Astrocyte (in vitro differentiated cells and primary cell): ENCODE data around the gene ARMC7. TPM values are rescaled to one million over a fixed set of nuclear protein-coding genes. Genes with fewer than 3 reads are reported as not detected.

Experiments
- DNase-seq: peaks from one replicate; pipeline ENCODE4 v3.0.0-alpha.2; 2010; ENCODE audit warnings: low read depth
- FAIRE-seq: peaks from 2 replicates; lab custom pipeline; 2011; peaks lifted over from hg19 to GRCh38; lab: Jason Lieb, UNC
- H2AFZ ChIP-seq: 2 replicates; pipeline ENCODE4 v1.6.0; 2012; ENCODE audit warnings: low read depth, low read length, inconsistent platforms
- H3K27ac ChIP-seq: 2 replicates; pipeline ENCODE4 v1.5.1; 2011; ENCODE audit warnings: low read depth, low read length, inconsistent platforms
- H3K27me3 ChIP-seq: 2 replicates; pipeline ENCODE4 v1.6.0; 2011; ENCODE audit warnings: low read length, inconsistent platforms; ENCODE audit not compliant: insufficient read depth
- H3K36me3 ChIP-seq: 2 replicates; pipeline ENCODE4 v1.5.1; 2011; ENCODE audit warnings: low read length, inconsistent platforms; ENCODE audit not compliant: insufficient read depth
- H3K4me1 ChIP-seq: 2 replicates; pipeline ENCODE4 v1.5.1; 2011; ENCODE audit warnings: low read length, inconsistent platforms; ENCODE audit not compliant: insufficient read depth
- H3K4me2 ChIP-seq: 2 replicates; pipeline ENCODE4 v1.6.0; 2012; ENCODE audit warnings: low read length, inconsistent platforms
- H3K4me3 ChIP-seq: 2 replicates; pipeline ENCODE4 v1.5.1; 2011; ENCODE audit warnings: low read depth, mild to moderate bottlenecking, low read length, inconsistent platforms; ENCODE audit not compliant: insufficient read depth
- H3K79me2 ChIP-seq: 2 replicates; pipeline ENCODE4 v1.6.0; 2012; ENCODE audit warnings: mild to moderate bottlenecking, low read length, inconsistent platforms; ENCODE audit not compliant: insufficient read depth
- H3K9ac ChIP-seq: 2 replicates; pipeline ENCODE4 v1.6.0; 2012; ENCODE audit warnings: mild to moderate bottlenecking, low read length, inconsistent platforms
- H3K9me3 ChIP-seq: 2 replicates; pipeline ENCODE4 v1.5.1; 2012; ENCODE audit warnings: low read depth, mild to moderate bottlenecking, low read length, inconsistent platforms; ENCODE audit not compliant: insufficient read depth
- H4K20me1 ChIP-seq: 2 replicates; pipeline ENCODE4 v1.6.0; 2012; ENCODE audit warnings: low read length, inconsistent platforms; ENCODE audit not compliant: insufficient read depth
- H3K27ac Mint-ChIP-seq: one replicate; pipeline ENCODE4 v1.8.0; 2021; ENCODE audit warnings: mild to moderate bottlenecking, mixed read lengths; ENCODE audit not compliant: unreplicated experiment
- H3K27me3 Mint-ChIP-seq: one replicate; pipeline ENCODE4 v1.8.0; 2021; ENCODE audit warnings: low read depth, mixed read lengths; ENCODE audit not compliant: unreplicated experiment
- H3K36me3 Mint-ChIP-seq: one replicate; pipeline ENCODE4 v1.8.0; 2021; ENCODE audit warnings: low read depth, mixed read lengths; ENCODE audit not compliant: unreplicated experiment
- H3K4me1 Mint-ChIP-seq: one replicate; pipeline ENCODE4 v1.8.0; 2021; ENCODE audit warnings: low read depth, mixed read lengths; ENCODE audit not compliant: unreplicated experiment
- H3K4me3 Mint-ChIP-seq: one replicate; pipeline ENCODE4 v1.8.0; 2021; ENCODE audit warnings: mild to moderate bottlenecking, moderate library complexity, mixed read lengths; ENCODE audit not compliant: unreplicated experiment
- H3K9me3 Mint-ChIP-seq: one replicate; pipeline ENCODE4 v1.8.0; 2021; ENCODE audit warnings: mild to moderate bottlenecking, mixed read lengths; ENCODE audit not compliant: unreplicated experiment
- CTCF ChIP-seq: IDR thresholded peaks from 2 replicates; pipeline ENCODE4 v1.5.1; 2011; ENCODE audit warnings: low read depth, mild to moderate bottlenecking, inconsistent platforms, low read length, moderate library complexity; ENCODE audit not compliant: insufficient read depth
- EZH2 ChIP-seq: IDR thresholded peaks from 2 replicates; pipeline ENCODE4 v1.6.1; 2012; ENCODE audit warnings: mild to moderate bottlenecking, low read length, inconsistent platforms; ENCODE audit not compliant: insufficient read depth
- total RNA-seq: library from RNA; stranded (reverse); gene quantifications from 2 replicates; pipeline ENCODE4 v1.2.1, GENCODE V29; 2021

The ARMC7 gene
- total RNA-seq, 1 donor from 2014 or later: 11.9 TPM

DNA sequence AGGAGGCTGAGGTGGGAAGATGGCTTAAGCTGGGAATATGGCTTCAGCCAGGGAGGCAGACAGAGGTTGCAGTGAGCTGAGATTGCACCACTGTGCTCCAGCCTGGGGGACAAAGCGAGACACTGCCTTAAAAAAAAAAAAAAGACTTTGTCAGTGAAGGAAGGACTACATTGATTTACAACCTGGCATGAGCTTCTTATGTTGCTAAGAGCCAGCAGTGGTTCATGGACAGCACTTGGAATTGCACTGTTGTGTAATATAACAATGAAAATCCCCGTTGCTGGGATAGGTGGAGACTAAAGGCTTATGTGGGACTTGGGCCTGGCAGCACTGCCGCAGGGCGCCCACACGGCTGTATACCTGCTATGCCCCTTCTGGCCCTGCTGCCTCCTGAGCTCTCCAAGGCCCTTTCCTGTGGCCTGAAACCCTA, 36.1 kb upstream of the ARMC7 start:
- FAIRE-seq: no peak
- Histone ChIP-seq H3K9me3 (no peaks in the 10 kb centered on the region), H3K36me3 (no peaks in the 10 kb centered on the region), H3K27ac (no peak overlapping the region), H3K79me2 (no peaks in the 10 kb centered on the region), H3K4me1 (peaks cover 15% of the 10 kb centered on the region), H3K4me3 (no peak overlapping the region), H3K27me3 (no peaks in the 10 kb centered on the region), H3K9ac (no peak overlapping the region), H3K4me2 (no peak overlapping the region), H4K20me1 (no peaks in the 10 kb centered on the region), H2AFZ (no peak overlapping the region)
- Mint-ChIP-seq H3K27me3 (peaks cover 1% of the 10 kb centered on the region), H3K36me3 (no peaks in the 10 kb centered on the region), H3K9me3 (no peaks in the 10 kb centered on the region), H3K4me3 (no peak overlapping the region), H3K4me1 (peaks cover 11% of the 10 kb centered on the region), H3K27ac (peak overlapping the region; percentile 41)
- DNase-seq: no peak
- TF ChIP-seq CTCF (no peak), EZH2 (no peak)

DNA sequence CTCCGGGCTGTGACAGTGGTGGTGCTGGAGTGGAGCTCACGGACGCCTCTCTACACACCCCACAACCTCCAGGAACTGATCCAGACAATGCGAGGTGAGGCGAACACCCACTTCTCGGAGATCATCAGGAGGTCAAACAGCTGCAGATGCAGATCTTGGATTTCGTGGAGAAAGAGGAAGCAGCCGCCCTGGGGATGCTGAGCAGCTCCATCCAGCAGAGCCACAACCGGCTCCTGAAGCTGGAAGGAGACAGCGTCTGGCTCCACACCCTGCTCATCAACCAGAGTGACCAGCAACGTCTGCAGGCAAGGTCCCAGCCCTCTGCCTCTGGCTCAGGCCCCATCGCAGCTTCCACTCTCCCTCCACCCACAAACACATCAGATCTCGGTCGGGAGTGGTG, 35.2 kb upstream of the ARMC7 start:
- Mint-ChIP-seq H3K27ac (no peak overlapping the region), H3K36me3 (no peaks in the 10 kb centered on the region), H3K27me3 (peaks cover 1% of the 10 kb centered on the region), H3K4me1 (peaks cover 17% of the 10 kb centered on the region), H3K9me3 (no peaks in the 10 kb centered on the region), H3K4me3 (no peak overlapping the region)
- Histone ChIP-seq H3K9me3 (no peaks in the 10 kb centered on the region), H3K27me3 (no peaks in the 10 kb centered on the region), H3K79me2 (no peaks in the 10 kb centered on the region), H3K4me3 (no peak overlapping the region), H4K20me1 (no peaks in the 10 kb centered on the region), H2AFZ (no peak overlapping the region), H3K27ac (no peak overlapping the region), H3K9ac (no peak overlapping the region), H3K36me3 (no peaks in the 10 kb centered on the region), H3K4me1 (peaks cover 24% of the 10 kb centered on the region), H3K4me2 (no peak overlapping the region)
- DNase-seq: no peak
- FAIRE-seq: no peak
- TF ChIP-seq CTCF (no peak), EZH2 (no peak)

GRCh38 chr17:75075597-75076336, 34.0 kb upstream of the ARMC7 start:
- Histone ChIP-seq H3K36me3 (no peaks in the 10 kb centered on the region), H3K4me1 (peaks cover 28% of the 10 kb centered on the region), H3K27me3 (no peaks in the 10 kb centered on the region), H3K79me2 (no peaks in the 10 kb centered on the region), H2AFZ (no peak overlapping the region), H4K20me1 (no peaks in the 10 kb centered on the region), H3K9me3 (no peaks in the 10 kb centered on the region), H3K4me2 (no peak overlapping the region), H3K27ac (no peak overlapping the region), H3K4me3 (no peak overlapping the region), H3K9ac (no peak overlapping the region)
- DNase-seq: no peak
- Mint-ChIP-seq H3K36me3 (no peaks in the 10 kb centered on the region), H3K27me3 (peaks cover 1% of the 10 kb centered on the region), H3K4me3 (no peak overlapping the region), H3K9me3 (no peaks in the 10 kb centered on the region), H3K27ac (no peak overlapping the region), H3K4me1 (peaks cover 17% of the 10 kb centered on the region)
- TF ChIP-seq EZH2: no peak
- no peak for FAIRE-seq
